GM12875 (cell line): ENCODE measurements around the gene LRRC28.
"Not testable (repeated sequence)": the region's sequence is repeated elsewhere in the genome, so short reads cannot be mapped to it uniquely, and the experiment has no call there.

Source experiments
- H3K4me3 ChIP-seq: one replicate; pipeline ENCODE4 v1.5.1; 2011; ENCODE audit warnings: low read depth, low read length, control low read depth
- CTCF ChIP-seq: IDR thresholded peaks from 2 replicates; pipeline ENCODE4 v1.5.1; 2011; ENCODE audit warnings: low read depth, mild to moderate bottlenecking, control low read depth, inconsistent platforms, low read length, moderate library complexity, borderline replicate concordance; ENCODE audit not compliant: insufficient read depth

LRRC28 gene

GRCh38 chr15:99213187-99213811 lies 38.0 kb upstream of the LRRC28 start:
- no peak overlapping the region for H3K4me3 ChIP-seq
- TF ChIP-seq CTCF: peak; percentile 75; the same call in 1 of the 2 replicates

- no peak for TF ChIP-seq CTCF
- no peak overlapping the region for H3K4me3 ChIP-seq
These were observed 26.7 kb upstream of the LRRC28 start for GRCh38 chr15:99224372-99225214.

GRCh38 chr15:99226802-99227201 lies 24.5 kb upstream of the LRRC28 start:
- no peak overlapping the region for H3K4me3 ChIP-seq
- no peak for TF ChIP-seq CTCF

- H3K4me3 ChIP-seq: no peak overlapping the region
- no peak for TF ChIP-seq CTCF
These were observed 23.0 kb upstream of the LRRC28 start for GRCh38 chr15:99228120-99228770.

- TF ChIP-seq CTCF: no peak
- H3K4me3 ChIP-seq: no peak overlapping the region
These were observed 20.4 kb upstream of the LRRC28 start for GRCh38 chr15:99230867-99231266.

- TF ChIP-seq CTCF: no peak
- no peak overlapping the region for H3K4me3 ChIP-seq
These were observed 18.5 kb upstream of the LRRC28 start for GRCh38 chr15:99232740-99233139.

GRCh38 chr15:99234160-99234559 lies 17.1 kb upstream of the LRRC28 start:
- H3K4me3 ChIP-seq: not testable (repeated sequence)
